ENCODE measurements around the gene WDHD1. TPM values are rescaled to one million over a fixed set of nuclear protein-coding genes. Genes with fewer than 3 reads are reported as not detected.

The WDHD1 gene
- total RNA-seq, 1 experiment from 2014 or later = 6.5 TPM

DNA sequence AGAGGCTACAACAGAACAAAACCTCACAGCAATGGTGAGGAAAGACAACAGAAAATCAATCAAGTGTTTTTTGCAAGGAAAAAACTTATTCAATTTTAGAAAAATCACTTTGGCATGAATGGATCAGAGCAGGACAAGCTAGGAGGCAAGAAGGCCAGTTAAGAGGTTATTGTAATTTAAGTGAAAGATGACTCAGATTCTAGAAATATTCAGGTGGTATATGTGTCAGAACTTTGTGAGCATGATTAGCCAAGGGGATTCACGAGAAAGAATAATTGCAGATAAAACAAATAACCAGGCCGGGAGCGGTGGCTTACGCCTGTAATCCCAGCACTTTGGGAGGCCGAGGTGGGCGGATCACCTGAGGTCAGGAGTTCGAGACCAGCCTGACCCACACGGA is 137.0 kb downstream of the WDHD1 start:
- DNase-seq (ENCODE audit: unreplicated experiment) = no peak
- H3K27ac Mint-ChIP-seq (ENCODE audit: low read depth, unreplicated experiment) = no peak overlapping the region
- TF ChIP-seq, protein P1, sequence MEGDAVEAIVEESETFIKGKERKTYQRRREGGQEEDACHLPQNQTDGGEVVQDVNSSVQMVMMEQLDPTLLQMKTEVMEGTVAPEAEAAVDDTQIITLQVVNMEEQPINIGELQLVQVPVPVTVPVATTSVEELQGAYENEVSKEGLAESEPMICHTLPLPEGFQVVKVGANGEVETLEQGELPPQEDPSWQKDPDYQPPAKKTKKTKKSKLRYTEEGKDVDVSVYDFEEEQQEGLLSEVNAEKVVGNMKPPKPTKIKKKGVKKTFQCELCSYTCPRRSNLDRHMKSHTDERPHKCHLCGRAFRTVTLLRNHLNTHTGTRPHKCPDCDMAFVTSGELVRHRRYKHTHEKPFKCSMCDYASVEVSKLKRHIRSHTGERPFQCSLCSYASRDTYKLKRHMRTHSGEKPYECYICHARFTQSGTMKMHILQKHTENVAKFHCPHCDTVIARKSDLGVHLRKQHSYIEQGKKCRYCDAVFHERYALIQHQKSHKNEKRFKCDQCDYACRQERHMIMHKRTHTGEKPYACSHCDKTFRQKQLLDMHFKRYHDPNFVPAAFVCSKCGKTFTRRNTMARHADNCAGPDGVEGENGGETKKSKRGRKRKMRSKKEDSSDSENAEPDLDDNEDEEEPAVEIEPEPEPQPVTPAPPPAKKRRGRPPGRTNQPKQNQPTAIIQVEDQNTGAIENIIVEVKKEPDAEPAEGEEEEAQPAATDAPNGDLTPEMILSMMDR (IDR thresholded peaks at IDR 0.05; ENCODE audit: unreplicated experiment) = no peak
- H3K4me1 Mint-ChIP-seq (ENCODE audit: insufficient read depth, unreplicated experiment) = peaks cover 6% of the 10 kb centered on the region
- H3K36me3 Mint-ChIP-seq (ENCODE audit: insufficient read depth, unreplicated experiment) = no peaks in the 10 kb centered on the region
- intact Hi-C loops (cut with micrococcal nuclease) = no loop called here
- no peaks in the 10 kb centered on the region for H3K9me3 Mint-ChIP-seq (ENCODE audit: unreplicated experiment)
- no peak overlapping the region for H3K4me3 Mint-ChIP-seq (ENCODE audit: unreplicated experiment)
- POLR2A ChIA-PET = interaction anchor here (0.7 to 3.7 kb wide), 2 partner anchors 8 to 299 kb away, joined by 3 to 16 read pairs; no protein-coding TSS in a partner anchor
- H3K27me3 Mint-ChIP-seq (ENCODE audit: insufficient read depth, unreplicated experiment) = no peaks in the 10 kb centered on the region
- CTCF ChIA-PET = interaction anchor here (0.7 kb wide), 1 partner anchor 13 kb away, joined by 3 read pairs; the partner anchor contains the start of gene GCH1
- no TSS peak for BruUV-seq (replicated peaks)

Other genes starting within 250 kb of the WDHD1 start
- 7.1 and 8.6 TPM in 2 replicates for gene GCH1, start 124.3 kb downstream of the WDHD1 start, total RNA-seq (2022)
- gene SOCS4, start 137 bp upstream of the WDHD1 start, total RNA-seq (2022) = 24.6 and 29.6 TPM in 2 replicates
- 118 and 123 TPM in 2 replicates for gene MAPK1IP1L, start 24.5 kb upstream of the WDHD1 start, total RNA-seq (2022)
- 154 and 178 TPM in 2 replicates for gene LGALS3, start 102.2 kb upstream of the WDHD1 start, total RNA-seq (2022)
- gene DLGAP5, start 164.5 kb upstream of the WDHD1 start, total RNA-seq (2022) = 13.4 and 17.6 TPM in 2 replicates
- 12.0 and 13.7 TPM in 2 replicates for gene FBXO34, start 244.3 kb upstream of the WDHD1 start, total RNA-seq (2022)